ENCODE results near the gene TTC9B.

- TF ChIP-seq POLR2A (IDR thresholded peaks at IDR 0.05; ENCODE audit: low read length) (no peak), GATA1 (IDR thresholded peaks at IDR 0.05; ENCODE audit: low read depth, low read length) (no peak)
Observed at GRCh38 chr19:40216013-40216776, 2.0 kb downstream of the TTC9B start.

All from erythroblast (primary cell).